ENCODE results near the gene ZNF664. TPM values are rescaled to one million over a fixed set of nuclear protein-coding genes. Genes with fewer than 3 reads are reported as not detected.

The ZNF664 gene
- total RNA-seq, 1 experiment from 2014 or later, result 124 TPM

DNA sequence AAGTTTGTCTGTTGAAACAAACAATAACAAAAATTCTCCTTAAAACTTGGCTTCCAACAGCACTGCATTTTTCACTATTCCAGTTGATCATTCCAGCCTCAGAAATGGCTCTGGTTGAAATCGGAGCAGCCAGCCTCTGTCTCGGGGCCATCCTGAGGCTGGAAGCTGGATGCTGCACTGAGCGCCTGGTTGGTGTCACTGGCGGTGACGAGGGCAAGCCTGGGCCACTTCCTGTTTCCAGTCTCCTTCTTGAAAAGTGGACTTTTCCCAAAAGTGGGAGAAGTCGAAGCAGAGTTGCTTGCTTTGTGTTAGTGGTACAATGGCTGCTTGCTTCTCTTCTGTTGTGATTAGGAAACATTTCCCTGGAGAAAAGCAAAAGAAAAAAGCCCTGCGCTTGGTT lies 49.1 kb upstream of the ZNF664 start (continued):
- TF ChIP-seq, protein P1, sequence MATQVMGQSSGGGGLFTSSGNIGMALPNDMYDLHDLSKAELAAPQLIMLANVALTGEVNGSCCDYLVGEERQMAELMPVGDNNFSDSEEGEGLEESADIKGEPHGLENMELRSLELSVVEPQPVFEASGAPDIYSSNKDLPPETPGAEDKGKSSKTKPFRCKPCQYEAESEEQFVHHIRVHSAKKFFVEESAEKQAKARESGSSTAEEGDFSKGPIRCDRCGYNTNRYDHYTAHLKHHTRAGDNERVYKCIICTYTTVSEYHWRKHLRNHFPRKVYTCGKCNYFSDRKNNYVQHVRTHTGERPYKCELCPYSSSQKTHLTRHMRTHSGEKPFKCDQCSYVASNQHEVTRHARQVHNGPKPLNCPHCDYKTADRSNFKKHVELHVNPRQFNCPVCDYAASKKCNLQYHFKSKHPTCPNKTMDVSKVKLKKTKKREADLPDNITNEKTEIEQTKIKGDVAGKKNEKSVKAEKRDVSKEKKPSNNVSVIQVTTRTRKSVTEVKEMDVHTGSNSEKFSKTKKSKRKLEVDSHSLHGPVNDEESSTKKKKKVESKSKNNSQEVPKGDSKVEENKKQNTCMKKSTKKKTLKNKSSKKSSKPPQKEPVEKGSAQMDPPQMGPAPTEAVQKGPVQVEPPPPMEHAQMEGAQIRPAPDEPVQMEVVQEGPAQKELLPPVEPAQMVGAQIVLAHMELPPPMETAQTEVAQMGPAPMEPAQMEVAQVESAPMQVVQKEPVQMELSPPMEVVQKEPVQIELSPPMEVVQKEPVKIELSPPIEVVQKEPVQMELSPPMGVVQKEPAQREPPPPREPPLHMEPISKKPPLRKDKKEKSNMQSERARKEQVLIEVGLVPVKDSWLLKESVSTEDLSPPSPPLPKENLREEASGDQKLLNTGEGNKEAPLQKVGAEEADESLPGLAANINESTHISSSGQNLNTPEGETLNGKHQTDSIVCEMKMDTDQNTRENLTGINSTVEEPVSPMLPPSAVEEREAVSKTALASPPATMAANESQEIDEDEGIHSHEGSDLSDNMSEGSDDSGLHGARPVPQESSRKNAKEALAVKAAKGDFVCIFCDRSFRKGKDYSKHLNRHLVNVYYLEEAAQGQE (IDR thresholded peaks at IDR 0.05; ENCODE audit: low read depth), result no peak
- TF ChIP-seq ELF1 (IDR thresholded peaks at IDR 0.05; ENCODE audit: borderline replicate concordance, low read depth), result no peak
- TF ChIP-seq CBX3 (IDR thresholded peaks at IDR 0.05; ENCODE audit: low read depth), result no peak
- TF ChIP-seq SIN3A (IDR thresholded peaks at IDR 0.05; ENCODE audit: low read depth), result no peak

DNA sequence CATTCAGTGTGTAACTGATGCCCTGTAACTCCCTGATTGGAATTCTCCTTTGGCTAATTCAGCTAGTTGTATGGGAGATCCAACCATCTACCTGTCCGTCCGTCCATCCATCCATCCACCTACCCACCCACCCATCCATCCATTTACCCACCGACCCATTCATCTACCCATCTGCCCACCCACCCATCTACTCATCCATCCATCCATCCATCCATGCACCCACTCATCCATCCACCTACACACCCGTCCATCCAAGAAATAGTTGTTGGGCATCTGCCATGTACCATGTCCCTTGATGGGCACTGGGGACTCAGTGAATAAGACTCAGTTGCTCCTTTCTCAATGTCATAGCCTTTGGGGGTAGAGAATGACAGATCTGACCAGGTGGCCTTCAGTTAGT lies 48.5 kb upstream of the ZNF664 start:
- POLR2A ChIA-PET, result no interaction called here

More for the DNA sequence above, 48.5 kb upstream of the ZNF664 start:
- no peaks in the 10 kb centered on the region for H3K79me2 ChIP-seq (ENCODE audit: insufficient read depth, low read length)
- DNase-seq (ENCODE audit: low read depth, low spot score) (no peak), ATAC-seq (no peak)
- TF ChIP-seq RAD21 (IDR thresholded peaks at IDR 0.05; ENCODE audit: low read depth), result no peak
- TF ChIP-seq, protein P2, sequence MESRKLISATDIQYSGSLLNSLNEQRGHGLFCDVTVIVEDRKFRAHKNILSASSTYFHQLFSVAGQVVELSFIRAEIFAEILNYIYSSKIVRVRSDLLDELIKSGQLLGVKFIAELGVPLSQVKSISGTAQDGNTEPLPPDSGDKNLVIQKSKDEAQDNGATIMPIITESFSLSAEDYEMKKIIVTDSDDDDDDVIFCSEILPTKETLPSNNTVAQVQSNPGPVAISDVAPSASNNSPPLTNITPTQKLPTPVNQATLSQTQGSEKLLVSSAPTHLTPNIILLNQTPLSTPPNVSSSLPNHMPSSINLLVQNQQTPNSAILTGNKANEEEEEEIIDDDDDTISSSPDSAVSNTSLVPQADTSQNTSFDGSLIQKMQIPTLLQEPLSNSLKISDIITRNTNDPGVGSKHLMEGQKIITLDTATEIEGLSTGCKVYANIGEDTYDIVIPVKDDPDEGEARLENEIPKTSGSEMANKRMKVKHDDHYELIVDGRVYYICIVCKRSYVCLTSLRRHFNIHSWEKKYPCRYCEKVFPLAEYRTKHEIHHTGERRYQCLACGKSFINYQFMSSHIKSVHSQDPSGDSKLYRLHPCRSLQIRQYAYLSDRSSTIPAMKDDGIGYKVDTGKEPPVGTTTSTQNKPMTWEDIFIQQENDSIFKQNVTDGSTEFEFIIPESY (IDR thresholded peaks at IDR 0.05; ENCODE audit: extremely low read depth, insufficient replicate concordance, low read length), result no peak
- TF ChIP-seq EZH2 (IDR thresholded peaks at IDR 0.05), result no peak
- CTCF ChIA-PET, result no interaction called here
- H3K9me2 ChIP-seq (ENCODE audit: insufficient read depth), result no peaks in the 10 kb centered on the region
- H3K36me3 ChIP-seq (ENCODE audit: control insufficient read depth in 1 of 2, insufficient read depth in 2 of 2, low read length in 2 of 2), result no peaks in the 10 kb centered on the region
- no peak overlapping the region for H3K4me2 ChIP-seq (ENCODE audit: low read length)
- H4K20me1 ChIP-seq (ENCODE audit: insufficient read depth), result no peaks in the 10 kb centered on the region
- H3K27ac ChIP-seq (ENCODE audit: low read depth, low read length), result no peak overlapping the region
- no peak overlapping the region for H3K9ac ChIP-seq (ENCODE audit: low read length)
- RAD21 ChIA-PET (ENCODE audit: low non-redundant PET in 1 of 2, low total read pairs in 2 of 2, uncharacterized antibody in 2 of 2, unreplicated experiment in 2 of 2), result no interaction called here
- no peaks in the 10 kb centered on the region for H3K4me1 ChIP-seq (ENCODE audit: control insufficient read depth in 1 of 2, insufficient read depth in 2 of 2, low read length in 2 of 2)
- H3K27me3 ChIP-seq (ENCODE audit: insufficient read depth, low read length), result no peaks in the 10 kb centered on the region
- no peak overlapping the region for H3K4me3 ChIP-seq (replicated peaks in 1 of 2; ENCODE audit: low read depth in 1 of 2, low read length in 2 of 2)
- intact Hi-C loops (cut with micrococcal nuclease), result no loop called here
- no peak overlapping the region for H2AFZ ChIP-seq (ENCODE audit: low read depth, low read length, poor library complexity, severe bottlenecking)
- H3K9me3 ChIP-seq (ENCODE audit: control insufficient read depth in 1 of 2, insufficient read depth in 1 of 2, low read depth in 1 of 2, low read length in 2 of 2), result no peaks in the 10 kb centered on the region
- no TSS peak for BruUV-seq (replicated peaks)

Measured in HCT116 (cell line).